ENCODE measurements around the gene SND1.

- TF ChIP-seq POLR2A (IDR thresholded peaks at IDR 0.05; ENCODE audit: low read depth, low read length) (no peak), POLR2AphosphoS5 (IDR thresholded peaks at IDR 0.05; ENCODE audit: low read depth, low read length) (no peak)
Observed at GRCh38 chr7:127781081-127781480, 129.1 kb downstream of the SND1 start.

All from GM12892 (cell line).